Natural killer cell (primary cell): ENCODE measurements around the gene STXBP3. TPM values are rescaled to one million over a fixed set of nuclear protein-coding genes. Genes with fewer than 3 reads are reported as not detected.

Experiments used
- ATAC-seq, 3 donors: fragments of 150-1000 bp in 2 of 3; fragments of 200-7000 bp in 1 of 3; cut with Tn5 transposase; 1 replicate in 1 of 3; 2 replicates in 2 of 3; pipeline ENCODE4 v1.10.0; 2021; ENCODE audit warnings: mild to moderate bottlenecking in 2 of 3, moderate library complexity in 2 of 3
- DNase-seq, 2 donors: peaks; one replicate each; pipeline versions ENCODE4 v3.0.0 to v3.0.0-alpha.2; 2013 to 2021; ENCODE audit warnings: mixed read lengths in 1 of 2
- H3K27ac ChIP-seq: one replicate; pipeline ENCODE4 v1.5.1; 2013; ENCODE audit warnings: mild to moderate bottlenecking, low read length
- H3K27me3 ChIP-seq: one replicate; pipeline ENCODE4 v1.6.1; 2013; ENCODE audit warnings: low read length; ENCODE audit not compliant: control insufficient read depth, insufficient read depth
- H3K36me3 ChIP-seq: one replicate; pipeline ENCODE4 v1.6.1; 2013; ENCODE audit warnings: low read length; ENCODE audit not compliant: control insufficient read depth, insufficient read depth
- H3K4me1 ChIP-seq: one replicate; pipeline ENCODE4 v1.6.1; 2013; ENCODE audit warnings: low read length; ENCODE audit not compliant: control insufficient read depth, insufficient read depth
- H3K4me3 ChIP-seq: one replicate; pipeline ENCODE4 v1.5.1; 2013; ENCODE audit warnings: low read length
- H3K9me3 ChIP-seq: one replicate; pipeline ENCODE4 v1.6.1; 2013; ENCODE audit warnings: low read length; ENCODE audit not compliant: control insufficient read depth, insufficient read depth
- H3K27ac Mint-ChIP-seq, 2 donors: one replicate each; pipeline ENCODE4 v1.8.0; 2022; ENCODE audit warnings: mild to moderate bottlenecking in 2 of 2, mixed read lengths in 2 of 2, moderate library complexity in 1 of 2
- H3K27me3 Mint-ChIP-seq, 2 donors: one replicate each; pipeline ENCODE4 v1.8.0; 2022; ENCODE audit warnings: low read depth in 2 of 2, mixed read lengths in 2 of 2
- H3K36me3 Mint-ChIP-seq: one replicate; pipeline ENCODE4 v1.8.0; 2022; ENCODE audit warnings: mixed read lengths
- H3K4me1 Mint-ChIP-seq, 2 donors: one replicate each; pipeline ENCODE4 v1.8.0; 2022; ENCODE audit warnings: mixed read lengths in 2 of 2
- H3K4me3 Mint-ChIP-seq: one replicate; pipeline ENCODE4 v1.8.0; 2022; ENCODE audit warnings: mild to moderate bottlenecking, moderate library complexity, mixed read lengths
- H3K9me3 Mint-ChIP-seq, 2 donors: one replicate each; pipeline ENCODE4 v1.8.0; 2022; ENCODE audit warnings: mixed read lengths in 2 of 2
- CTCF ChIP-seq: fragments of 200-600 bp; IDR thresholded peaks from one replicate; pipeline ENCODE4 v1.8.0; 2022; ENCODE audit warnings: antibody characterized with exemption
- WGBS: methylation state at CpG from one replicate; pipeline ENCODE4 v1.1.7; 2013; ENCODE audit warnings: missing lambda C conversion rate; ENCODE audit not compliant: insufficient coverage; 5-methylcytosine and 5-hydroxymethylcytosine counted together
- intact Hi-C: fragments of 100-400 bp; cut with micrococcal nuclease; formaldehyde crosslinking; loops from one replicate; pipeline ENCODE4 v1.14.2; 2022
- total RNA-seq, 4 donors: library from RNA; stranded (reverse); fragments of 120-200 nt in 1 of 4; gene quantifications; one replicate each; pipeline versions ENCODE4 v1.2.3 to v1.2.4, GENCODE V29; 2013 to 2022

The STXBP3 gene
- total RNA-seq, 3 donors from 2014 or later (not counting 1 experiment from before 2014, with no cell fraction given): 63.1 to 71.4 (median 69.2) TPM

- no peak for TF ChIP-seq CTCF
- no peak overlapping the region for H3K27ac ChIP-seq
- no peak for DNase-seq
- 88% methylated on average over 7 of the region's 8 CpGs for WGBS
- intact Hi-C loops: no loop called here
- Mint-ChIP-seq H3K27ac (no peak overlapping the region), H3K27me3 (peaks cover 5 to 7% of the 10 kb centered on the region in 2 donors), H3K36me3 (no peaks in the 10 kb centered on the region), H3K9me3 (no peaks in the 10 kb centered on the region), H3K4me1 (no peaks in the 10 kb centered on the region), H3K4me3 (no peak overlapping the region)
- H3K27me3 ChIP-seq: no peaks in the 10 kb centered on the region
- H3K4me1 ChIP-seq: no peaks in the 10 kb centered on the region
- ATAC-seq: no peak
- no peak overlapping the region for H3K4me3 ChIP-seq
- no peaks in the 10 kb centered on the region for H3K36me3 ChIP-seq
- H3K9me3 ChIP-seq: no peaks in the 10 kb centered on the region
Observed at GRCh38 chr1:108719656-108720435, 26.6 kb upstream of the STXBP3 start.

DNA sequence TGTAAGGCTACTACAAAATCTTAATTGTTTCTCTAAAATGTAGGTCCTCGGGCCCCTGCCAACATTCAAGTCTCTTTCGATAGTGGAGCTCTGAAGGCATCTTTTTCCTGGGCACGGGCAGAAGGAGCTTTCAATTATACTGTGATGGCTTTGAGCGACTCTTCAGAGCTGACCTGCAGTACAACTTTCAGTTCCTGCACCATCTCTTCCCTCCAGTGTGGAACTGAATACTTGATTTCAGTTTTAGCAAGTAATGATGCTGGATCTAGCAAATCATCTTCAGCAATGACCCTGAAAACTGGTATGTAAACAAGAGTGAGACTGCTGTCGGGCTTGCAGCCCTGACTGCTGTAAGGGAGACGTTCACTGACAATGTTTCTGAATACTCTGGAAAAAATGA lies 24.2 kb upstream of the STXBP3 start:
- Histone ChIP-seq H3K36me3 (no peaks in the 10 kb centered on the region), H3K4me1 (no peaks in the 10 kb centered on the region), H3K9me3 (no peaks in the 10 kb centered on the region), H3K27ac (no peak overlapping the region), H3K4me3 (no peak overlapping the region), H3K27me3 (no peaks in the 10 kb centered on the region)
- TF ChIP-seq CTCF: no peak
- no peak overlapping the region for H3K27ac Mint-ChIP-seq
- H3K4me3 Mint-ChIP-seq: no peak overlapping the region
- DNase-seq (no peak), ATAC-seq (no peak)
- no peaks in the 10 kb centered on the region for H3K4me1 Mint-ChIP-seq
- H3K36me3 Mint-ChIP-seq: no peaks in the 10 kb centered on the region
- H3K9me3 Mint-ChIP-seq: no peaks in the 10 kb centered on the region
- peaks cover 5 to 7% of the 10 kb centered on the region in 2 donors for H3K27me3 Mint-ChIP-seq
- intact Hi-C loops: no loop called here
- 92% methylated on average over 6 of the region's 6 CpGs for WGBS

- Histone ChIP-seq H3K27me3 (no peaks in the 10 kb centered on the region), H3K36me3 (no peaks in the 10 kb centered on the region), H3K9me3 (no peaks in the 10 kb centered on the region), H3K27ac (no peak overlapping the region), H3K4me3 (no peak overlapping the region), H3K4me1 (no peaks in the 10 kb centered on the region)
- ATAC-seq (no peak), DNase-seq (no peak)
- Mint-ChIP-seq H3K4me1 (no peaks in the 10 kb centered on the region), H3K27me3 (peaks cover 8 to 10% of the 10 kb centered on the region in 2 donors), H3K27ac (no peak overlapping the region), H3K9me3 (no peaks in the 10 kb centered on the region), H3K4me3 (no peak overlapping the region), H3K36me3 (no peaks in the 10 kb centered on the region)
- intact Hi-C loops: no loop called here
- WGBS: 89% methylated on average over 1 of the region's 1 CpG
- no peak for TF ChIP-seq CTCF
Observed at GRCh38 chr1:108725906-108726305, 20.6 kb upstream of the STXBP3 start.
